ENCODE measurements around the gene DIP2A. TPM values are rescaled to one million over a fixed set of nuclear protein-coding genes. Genes with fewer than 3 reads are reported as not detected.

The DIP2A gene
- total and polyA plus RNA-seq, 2 experiments from 2014 or later: 18.5 to 36.3 TPM

DNA sequence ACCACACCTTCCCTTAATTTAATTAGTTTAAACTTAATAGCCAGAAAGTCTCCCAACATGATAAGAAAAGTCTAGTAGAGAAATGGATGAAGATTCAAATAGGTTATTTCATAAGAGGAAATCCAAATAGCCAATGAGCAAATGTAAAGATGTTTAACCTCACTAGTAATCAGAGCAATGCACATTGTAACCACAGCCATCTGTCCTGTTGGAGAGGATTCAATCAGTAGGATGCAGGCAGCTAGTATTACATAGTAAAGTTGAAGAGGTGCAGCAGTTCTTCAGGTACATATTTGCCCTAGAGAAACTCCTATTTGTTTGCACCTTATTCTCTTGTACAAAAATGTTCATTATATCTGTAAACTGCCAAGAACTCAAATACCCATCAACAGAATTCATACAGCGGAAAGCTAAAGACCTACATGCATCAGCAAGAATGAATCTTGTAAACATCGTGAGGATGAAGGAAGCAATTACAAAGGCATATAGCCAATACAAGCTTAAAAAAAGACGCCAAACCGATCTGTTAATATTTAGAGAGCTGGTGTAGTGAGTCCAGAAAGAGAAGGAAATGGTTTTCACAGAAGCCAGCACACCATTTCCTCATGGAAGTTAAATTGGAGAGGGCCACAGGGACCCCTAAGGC is 27.9 kb downstream of the DIP2A start:
- H3F3A ChIP-seq (replicated peaks; ENCODE audit: low read depth): no peaks in the 10 kb centered on the region
- no peaks in the 10 kb centered on the region for H3K9me3 Mint-ChIP-seq
- H3K4me3 Mint-ChIP-seq: no peak overlapping the region
- no peak overlapping the region for H2AFZ ChIP-seq
- no peak overlapping the region for H3K27ac ChIP-seq (ENCODE audit: low read depth)
- no peaks in the 10 kb centered on the region for H3K4me1 ChIP-seq (ENCODE audit: insufficient read depth)
- ATAC-seq (no peak), DNase-seq (ENCODE audit: low spot score) (no peak)
- peaks cover 4% of the 10 kb centered on the region; the same call in 2 of the 3 replicates for H3K4me1 Mint-ChIP-seq
- peaks cover 2% of the 10 kb centered on the region; the same call in 2 of the 3 replicates for H3K36me3 Mint-ChIP-seq (ENCODE audit: low read depth)
- H4K20me1 ChIP-seq (replicated peaks; ENCODE audit: insufficient read depth): peaks cover 15% of the 10 kb centered on the region
- H3K9me2 ChIP-seq (ENCODE audit: insufficient read depth): no peaks in the 10 kb centered on the region
- TF ChIP-seq ZNF331 (CRISPR knock-in tag; IDR thresholded peaks at IDR 0.05; ENCODE audit: low read depth) (no peak), POLR2AphosphoS5 (IDR thresholded peaks at IDR 0.05; ENCODE audit: low read depth) (no peak), EZH2 (IDR thresholded peaks at IDR 0.05; ENCODE audit: low read depth, unreplicated experiment) (no peak), CREB1 (CRISPR knock-in tag; IDR thresholded peaks at IDR 0.05; ENCODE audit: low read depth) (no peak), EZH2phosphoT487 (IDR thresholded peaks at IDR 0.05; ENCODE audit: unreplicated experiment) (no peak), ZNF114 (CRISPR knock-in tag; IDR thresholded peaks at IDR 0.05) (no peak), STAT1 (IDR thresholded peaks at IDR 0.05; ENCODE audit: unreplicated experiment) (no peak)
- TF ChIP-seq, protein P1, sequence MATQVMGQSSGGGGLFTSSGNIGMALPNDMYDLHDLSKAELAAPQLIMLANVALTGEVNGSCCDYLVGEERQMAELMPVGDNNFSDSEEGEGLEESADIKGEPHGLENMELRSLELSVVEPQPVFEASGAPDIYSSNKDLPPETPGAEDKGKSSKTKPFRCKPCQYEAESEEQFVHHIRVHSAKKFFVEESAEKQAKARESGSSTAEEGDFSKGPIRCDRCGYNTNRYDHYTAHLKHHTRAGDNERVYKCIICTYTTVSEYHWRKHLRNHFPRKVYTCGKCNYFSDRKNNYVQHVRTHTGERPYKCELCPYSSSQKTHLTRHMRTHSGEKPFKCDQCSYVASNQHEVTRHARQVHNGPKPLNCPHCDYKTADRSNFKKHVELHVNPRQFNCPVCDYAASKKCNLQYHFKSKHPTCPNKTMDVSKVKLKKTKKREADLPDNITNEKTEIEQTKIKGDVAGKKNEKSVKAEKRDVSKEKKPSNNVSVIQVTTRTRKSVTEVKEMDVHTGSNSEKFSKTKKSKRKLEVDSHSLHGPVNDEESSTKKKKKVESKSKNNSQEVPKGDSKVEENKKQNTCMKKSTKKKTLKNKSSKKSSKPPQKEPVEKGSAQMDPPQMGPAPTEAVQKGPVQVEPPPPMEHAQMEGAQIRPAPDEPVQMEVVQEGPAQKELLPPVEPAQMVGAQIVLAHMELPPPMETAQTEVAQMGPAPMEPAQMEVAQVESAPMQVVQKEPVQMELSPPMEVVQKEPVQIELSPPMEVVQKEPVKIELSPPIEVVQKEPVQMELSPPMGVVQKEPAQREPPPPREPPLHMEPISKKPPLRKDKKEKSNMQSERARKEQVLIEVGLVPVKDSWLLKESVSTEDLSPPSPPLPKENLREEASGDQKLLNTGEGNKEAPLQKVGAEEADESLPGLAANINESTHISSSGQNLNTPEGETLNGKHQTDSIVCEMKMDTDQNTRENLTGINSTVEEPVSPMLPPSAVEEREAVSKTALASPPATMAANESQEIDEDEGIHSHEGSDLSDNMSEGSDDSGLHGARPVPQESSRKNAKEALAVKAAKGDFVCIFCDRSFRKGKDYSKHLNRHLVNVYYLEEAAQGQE (IDR thresholded peaks at IDR 0.05; ENCODE audit: unreplicated experiment): no peak
- TF ChIP-seq, protein P2, sequence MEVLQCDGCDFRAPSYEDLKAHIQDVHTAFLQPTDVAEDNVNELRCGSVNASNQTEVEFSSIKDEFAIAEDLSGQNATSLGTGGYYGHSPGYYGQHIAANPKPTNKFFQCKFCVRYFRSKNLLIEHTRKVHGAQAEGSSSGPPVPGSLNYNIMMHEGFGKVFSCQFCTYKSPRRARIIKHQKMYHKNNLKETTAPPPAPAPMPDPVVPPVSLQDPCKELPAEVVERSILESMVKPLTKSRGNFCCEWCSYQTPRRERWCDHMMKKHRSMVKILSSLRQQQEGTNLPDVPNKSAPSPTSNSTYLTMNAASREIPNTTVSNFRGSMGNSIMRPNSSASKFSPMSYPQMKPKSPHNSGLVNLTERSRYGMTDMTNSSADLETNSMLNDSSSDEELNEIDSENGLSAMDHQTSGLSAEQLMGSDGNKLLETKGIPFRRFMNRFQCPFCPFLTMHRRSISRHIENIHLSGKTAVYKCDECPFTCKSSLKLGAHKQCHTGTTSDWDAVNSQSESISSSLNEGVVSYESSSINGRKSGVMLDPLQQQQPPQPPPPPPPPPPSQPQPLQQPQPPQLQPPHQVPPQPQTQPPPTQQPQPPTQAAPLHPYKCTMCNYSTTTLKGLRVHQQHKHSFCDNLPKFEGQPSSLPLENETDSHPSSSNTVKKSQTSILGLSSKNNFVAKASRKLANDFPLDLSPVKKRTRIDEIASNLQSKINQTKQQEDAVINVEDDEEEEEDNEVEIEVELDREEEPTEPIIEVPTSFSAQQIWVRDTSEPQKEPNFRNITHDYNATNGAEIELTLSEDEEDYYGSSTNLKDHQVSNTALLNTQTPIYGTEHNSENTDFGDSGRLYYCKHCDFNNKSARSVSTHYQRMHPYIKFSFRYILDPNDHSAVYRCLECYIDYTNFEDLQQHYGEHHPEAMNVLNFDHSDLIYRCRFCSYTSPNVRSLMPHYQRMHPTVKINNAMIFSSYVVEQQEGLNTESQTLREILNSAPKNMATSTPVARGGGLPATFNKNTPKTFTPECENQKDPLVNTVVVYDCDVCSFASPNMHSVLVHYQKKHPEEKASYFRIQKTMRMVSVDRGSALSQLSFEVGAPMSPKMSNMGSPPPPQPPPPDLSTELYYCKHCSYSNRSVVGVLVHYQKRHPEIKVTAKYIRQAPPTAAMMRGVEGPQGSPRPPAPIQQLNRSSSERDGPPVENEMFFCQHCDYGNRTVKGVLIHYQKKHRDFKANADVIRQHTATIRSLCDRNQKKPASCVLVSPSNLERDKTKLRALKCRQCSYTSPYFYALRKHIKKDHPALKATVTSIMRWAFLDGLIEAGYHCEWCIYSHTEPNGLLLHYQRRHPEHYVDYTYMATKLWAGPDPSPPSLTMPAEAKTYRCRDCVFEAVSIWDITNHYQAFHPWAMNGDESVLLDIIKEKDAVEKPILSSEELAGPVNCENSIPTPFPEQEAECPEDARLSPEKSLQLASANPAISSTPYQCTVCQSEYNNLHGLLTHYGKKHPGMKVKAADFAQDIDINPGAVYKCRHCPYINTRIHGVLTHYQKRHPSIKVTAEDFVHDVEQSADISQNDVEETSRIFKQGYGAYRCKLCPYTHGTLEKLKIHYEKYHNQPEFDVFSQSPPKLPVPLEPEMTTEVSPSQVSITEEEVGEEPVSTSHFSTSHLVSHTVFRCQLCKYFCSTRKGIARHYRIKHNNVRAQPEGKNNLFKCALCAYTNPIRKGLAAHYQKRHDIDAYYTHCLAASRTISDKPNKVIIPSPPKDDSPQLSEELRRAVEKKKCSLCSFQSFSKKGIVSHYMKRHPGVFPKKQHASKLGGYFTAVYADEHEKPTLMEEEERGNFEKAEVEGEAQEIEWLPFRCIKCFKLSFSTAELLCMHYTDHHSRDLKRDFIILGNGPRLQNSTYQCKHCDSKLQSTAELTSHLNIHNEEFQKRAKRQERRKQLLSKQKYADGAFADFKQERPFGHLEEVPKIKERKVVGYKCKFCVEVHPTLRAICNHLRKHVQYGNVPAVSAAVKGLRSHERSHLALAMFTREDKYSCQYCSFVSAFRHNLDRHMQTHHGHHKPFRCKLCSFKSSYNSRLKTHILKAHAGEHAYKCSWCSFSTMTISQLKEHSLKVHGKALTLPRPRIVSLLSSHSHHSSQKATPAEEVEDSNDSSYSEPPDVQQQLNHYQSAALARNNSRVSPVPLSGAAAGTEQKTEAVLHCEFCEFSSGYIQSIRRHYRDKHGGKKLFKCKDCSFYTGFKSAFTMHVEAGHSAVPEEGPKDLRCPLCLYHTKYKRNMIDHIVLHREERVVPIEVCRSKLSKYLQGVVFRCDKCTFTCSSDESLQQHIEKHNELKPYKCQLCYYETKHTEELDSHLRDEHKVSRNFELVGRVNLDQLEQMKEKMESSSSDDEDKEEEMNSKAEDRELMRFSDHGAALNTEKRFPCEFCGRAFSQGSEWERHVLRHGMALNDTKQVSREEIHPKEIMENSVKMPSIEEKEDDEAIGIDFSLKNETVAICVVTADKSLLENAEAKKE (CRISPR knock-in tag; IDR thresholded peaks at IDR 0.05): no peak
- TF ChIP-seq, protein P3, sequence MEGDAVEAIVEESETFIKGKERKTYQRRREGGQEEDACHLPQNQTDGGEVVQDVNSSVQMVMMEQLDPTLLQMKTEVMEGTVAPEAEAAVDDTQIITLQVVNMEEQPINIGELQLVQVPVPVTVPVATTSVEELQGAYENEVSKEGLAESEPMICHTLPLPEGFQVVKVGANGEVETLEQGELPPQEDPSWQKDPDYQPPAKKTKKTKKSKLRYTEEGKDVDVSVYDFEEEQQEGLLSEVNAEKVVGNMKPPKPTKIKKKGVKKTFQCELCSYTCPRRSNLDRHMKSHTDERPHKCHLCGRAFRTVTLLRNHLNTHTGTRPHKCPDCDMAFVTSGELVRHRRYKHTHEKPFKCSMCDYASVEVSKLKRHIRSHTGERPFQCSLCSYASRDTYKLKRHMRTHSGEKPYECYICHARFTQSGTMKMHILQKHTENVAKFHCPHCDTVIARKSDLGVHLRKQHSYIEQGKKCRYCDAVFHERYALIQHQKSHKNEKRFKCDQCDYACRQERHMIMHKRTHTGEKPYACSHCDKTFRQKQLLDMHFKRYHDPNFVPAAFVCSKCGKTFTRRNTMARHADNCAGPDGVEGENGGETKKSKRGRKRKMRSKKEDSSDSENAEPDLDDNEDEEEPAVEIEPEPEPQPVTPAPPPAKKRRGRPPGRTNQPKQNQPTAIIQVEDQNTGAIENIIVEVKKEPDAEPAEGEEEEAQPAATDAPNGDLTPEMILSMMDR (conservative IDR thresholded peaks at IDR 0.05; ENCODE audit: low read depth in 2 of 2): no peak
- no peak overlapping the region for H3K4me2 ChIP-seq
- H3K79me2 ChIP-seq (replicated peaks; ENCODE audit: insufficient read depth): peaks cover 13% of the 10 kb centered on the region; the same call in 1 of the 2 replicates
- H3K27ac Mint-ChIP-seq: no peak overlapping the region
- H3K36me3 ChIP-seq (ENCODE audit: insufficient read depth): 0 out of 2 replicates have a peak, but pooled peaks cover 5% of the 10 kb centered on the region
- no peak overlapping the region for H3K4me3 ChIP-seq
- H3K27me3 ChIP-seq (ENCODE audit: insufficient read depth): no peaks in the 10 kb centered on the region
- H3K27me3 Mint-ChIP-seq (ENCODE audit: insufficient read depth, low read depth, poor library complexity): peaks cover 6% of the 10 kb centered on the region

Measured in GM23338 (cell line).